GM23338 (cell line): ENCODE results near the gene KCNA2. TPM values are rescaled to one million over a fixed set of nuclear protein-coding genes. Genes with fewer than 3 reads are reported as not detected.

ENCODE experiments used
- ATAC-seq: fragments of 200-7000 bp; cut with Tn5 transposase; 3 replicates; pipeline ENCODE4 v1.9.1; 2020
- DNase-seq: peaks from one replicate; pipeline ENCODE4 v3.0.0-alpha.2; 2015; ENCODE audit warnings: low spot score
- H2AFZ ChIP-seq: fragments of 200-600 bp; sonication (generic); 2 replicates; pipeline ENCODE4 v1.8.0; 2016; ENCODE audit warnings: antibody characterized with exemption, mild to moderate bottlenecking, moderate library complexity
- H3F3A ChIP-seq: fragments of 200-600 bp; sonication (generic); replicated peaks from 2 replicates; pipeline ENCODE4 v1.8.0; 2017; ENCODE audit warnings: antibody characterized with exemption, mixed run types, low read depth
- H3K27ac ChIP-seq: fragments of 200-600 bp; sonication (generic); 2 replicates; pipeline ENCODE4 v1.6.1; 2016; ENCODE audit warnings: low read depth
- H3K27me3 ChIP-seq: fragments of 200-600 bp; sonication (generic); 2 replicates; pipeline ENCODE4 v1.8.0; 2016; ENCODE audit warnings: mild to moderate bottlenecking, mixed run types, moderate library complexity; ENCODE audit not compliant: insufficient read depth
- H3K36me3 ChIP-seq: fragments of 200-600 bp; sonication (generic); 2 replicates; pipeline ENCODE4 v1.8.0; 2016; ENCODE audit warnings: mild to moderate bottlenecking; ENCODE audit not compliant: insufficient read depth
- H3K4me1 ChIP-seq: fragments of 200-600 bp; sonication (generic); 2 replicates; pipeline ENCODE4 v1.8.0; 2016; ENCODE audit warnings: mild to moderate bottlenecking, moderate library complexity; ENCODE audit not compliant: insufficient read depth
- H3K4me2 ChIP-seq: fragments of 200-600 bp; sonication (generic); 2 replicates; pipeline ENCODE4 v1.7.1; 2017; ENCODE audit warnings: mixed run types
- H3K4me3 ChIP-seq: fragments of 200-600 bp; sonication (generic); 2 replicates; pipeline ENCODE4 v1.6.1; 2016; ENCODE audit warnings: mixed run types
- H3K79me2 ChIP-seq: fragments of 200-600 bp; sonication (generic); replicated peaks from 2 replicates; pipeline ENCODE4 v1.8.0; 2017; ENCODE audit warnings: mild to moderate bottlenecking; ENCODE audit not compliant: insufficient read depth
- H3K9me2 ChIP-seq: fragments of 200-600 bp; sonication (generic); 2 replicates; pipeline ENCODE4 v1.8.0; 2017; ENCODE audit not compliant: insufficient read depth
- H4K20me1 ChIP-seq: fragments of 200-600 bp; sonication (generic); replicated peaks from 2 replicates; pipeline ENCODE4 v1.8.0; 2017; ENCODE audit warnings: mild to moderate bottlenecking; ENCODE audit not compliant: insufficient read depth
- H3K27ac Mint-ChIP-seq: 2 replicates; pipeline ENCODE4 v1.8.0; 2020; ENCODE audit warnings: inconsistent platforms, mild to moderate bottlenecking, moderate library complexity, mixed read lengths
- H3K27me3 Mint-ChIP-seq: 3 replicates; pipeline ENCODE4 v1.8.0; 2022; ENCODE audit warnings: low read depth, mild to moderate bottlenecking, moderate library complexity, mixed read lengths, inconsistent platforms; ENCODE audit not compliant: insufficient read depth, poor library complexity
- H3K36me3 Mint-ChIP-seq: 3 replicates; pipeline ENCODE4 v1.8.0; 2021; ENCODE audit warnings: low read depth, mild to moderate bottlenecking, inconsistent platforms, moderate library complexity, mixed read lengths
- H3K4me1 Mint-ChIP-seq: 3 replicates; pipeline ENCODE4 v1.8.0; 2020; ENCODE audit warnings: mild to moderate bottlenecking, inconsistent platforms, mixed read lengths
- H3K4me3 Mint-ChIP-seq: 3 replicates; pipeline ENCODE4 v1.8.0; 2021; ENCODE audit warnings: moderate library complexity, mild to moderate bottlenecking, inconsistent platforms, mixed read lengths
- H3K9me3 Mint-ChIP-seq: 3 replicates; pipeline ENCODE4 v1.8.0; 2020; ENCODE audit warnings: moderate library complexity, mild to moderate bottlenecking, inconsistent platforms, mixed read lengths
- CREB1 ChIP-seq: fragments of 250-450 bp; sonication (Bioruptor Pico); IDR thresholded peaks from 2 replicates; pipeline ENCODE4 v1.5.0; 2020; ENCODE audit warnings: low read depth, mild to moderate bottlenecking, moderate library complexity
- CTCF ChIP-seq, 2 experiments: fragments of 200-600 bp in 1 of 2; sonication (generic) in 1 of 2; conservative IDR thresholded peaks; 2 replicates each; pipeline versions ENCODE4 v1.5.1 to v1.6.1; 2016 to 2017; ENCODE audit warnings: antibody characterized with exemption in 2 of 2, low read depth in 2 of 2, mild to moderate bottlenecking in 2 of 2, moderate library complexity in 1 of 2
- EZH2 ChIP-seq: fragments of 200-600 bp; sonication (generic); IDR thresholded peaks from one replicate; pipeline ENCODE4 v1.8.0; 2017; ENCODE audit warnings: antibody characterized with exemption, mild to moderate bottlenecking, low read depth; ENCODE audit not compliant: unreplicated experiment
- EZH2phosphoT487 ChIP-seq: fragments of 200-600 bp; sonication (generic); IDR thresholded peaks from one replicate; pipeline ENCODE4 v1.8.1; 2018; ENCODE audit warnings: antibody characterized with exemption; ENCODE audit not compliant: unreplicated experiment
- JUNB ChIP-seq: IDR thresholded peaks from one replicate; pipeline ENCODE4 v1.6.1; 2016; ENCODE audit warnings: antibody characterized with exemption; ENCODE audit not compliant: unreplicated experiment
- NANOG ChIP-seq: IDR thresholded peaks from 2 replicates; pipeline ENCODE4 v1.6.1; 2016; ENCODE audit warnings: antibody characterized with exemption, borderline replicate concordance
- POLR2AphosphoS5 ChIP-seq: IDR thresholded peaks from 2 replicates; pipeline ENCODE4 v1.6.1; 2016; ENCODE audit warnings: antibody characterized with exemption, low read depth
- REST ChIP-seq: IDR thresholded peaks from one replicate; pipeline ENCODE4 v1.6.1; 2018; ENCODE audit warnings: antibody characterized with exemption; ENCODE audit not compliant: unreplicated experiment
- STAT1 ChIP-seq: IDR thresholded peaks from one replicate; pipeline ENCODE4 v1.6.1; 2016; ENCODE audit warnings: antibody characterized with exemption; ENCODE audit not compliant: unreplicated experiment
- ZNF114 ChIP-seq: fragments of 250-450 bp; sonication (Bioruptor Pico); IDR thresholded peaks from 2 replicates; pipeline ENCODE4 v1.5.0; 2020; ENCODE audit warnings: mild to moderate bottlenecking, moderate library complexity
- ZNF331 ChIP-seq: fragments of 250-450 bp; sonication (Bioruptor Pico); IDR thresholded peaks from 2 replicates; pipeline ENCODE4 v1.5.0; 2020; ENCODE audit warnings: low read depth, mild to moderate bottlenecking, moderate library complexity
- polyA plus RNA-seq: library from polyadenylated mRNA; unstranded; fragments of >200 nt; fragmentation: Nextera tagmentation; extraction: Ambion mirVana; gene quantifications from 2 replicates; pipeline ENCODE4 v1.2.1, GENCODE V29; 2016
- total RNA-seq: library from RNA; depleted of rRNA; stranded (reverse); fragments of >200 nt; shearing (Covaris generic); gene quantifications from 2 replicates; pipeline ENCODE4 v1.2.3, GENCODE V29; 2014
- TF ChIP-seq, protein P1 (sequence below): IDR thresholded peaks from 2 replicates; pipeline ENCODE4 v1.6.1; 2016; ENCODE audit warnings: antibody characterized with exemption

The KCNA2 gene
- total and polyA plus RNA-seq, 2 experiments from 2014 or later: 0.11 to 1.5 TPM

- Histone ChIP-seq H3K27me3 (0 out of 2 replicates have a peak, but pooled peaks cover 3% of the 10 kb centered on the region), H3K4me1 (no peaks in the 10 kb centered on the region), H3K27ac (no peak overlapping the region), H3K4me2 (no peak overlapping the region), H3K9me2 (no peaks in the 10 kb centered on the region), H3K4me3 (no peak overlapping the region), H3K36me3 (no peaks in the 10 kb centered on the region), H3K79me2 (no peaks in the 10 kb centered on the region), H2AFZ (0 out of 2 replicates have a peak overlapping the region, but pooled peaks have one; percentile 29), H4K20me1 (no peaks in the 10 kb centered on the region), H3F3A (no peaks in the 10 kb centered on the region)
- TF ChIP-seq EZH2 (no peak), CTCF (conservative IDR thresholded peaks at IDR 0.05; ENCODE audit: low read depth in 2 of 2) (peak; percentile 82 to 90)
- no peak overlapping the region for H3K4me3 Mint-ChIP-seq
- H3K27me3 Mint-ChIP-seq: peaks cover 5% of the 10 kb centered on the region
- no peak overlapping the region for H3K27ac Mint-ChIP-seq
- no peaks in the 10 kb centered on the region for H3K36me3 Mint-ChIP-seq
- no peaks in the 10 kb centered on the region for H3K9me3 Mint-ChIP-seq
- ATAC-seq (peak; percentile 100), DNase-seq (peak; percentile 92)
- H3K4me1 Mint-ChIP-seq: no peaks in the 10 kb centered on the region
Observed at GRCh38 chr1:110630839-110631663, 24.9 kb upstream of the KCNA2 start.

DNA sequence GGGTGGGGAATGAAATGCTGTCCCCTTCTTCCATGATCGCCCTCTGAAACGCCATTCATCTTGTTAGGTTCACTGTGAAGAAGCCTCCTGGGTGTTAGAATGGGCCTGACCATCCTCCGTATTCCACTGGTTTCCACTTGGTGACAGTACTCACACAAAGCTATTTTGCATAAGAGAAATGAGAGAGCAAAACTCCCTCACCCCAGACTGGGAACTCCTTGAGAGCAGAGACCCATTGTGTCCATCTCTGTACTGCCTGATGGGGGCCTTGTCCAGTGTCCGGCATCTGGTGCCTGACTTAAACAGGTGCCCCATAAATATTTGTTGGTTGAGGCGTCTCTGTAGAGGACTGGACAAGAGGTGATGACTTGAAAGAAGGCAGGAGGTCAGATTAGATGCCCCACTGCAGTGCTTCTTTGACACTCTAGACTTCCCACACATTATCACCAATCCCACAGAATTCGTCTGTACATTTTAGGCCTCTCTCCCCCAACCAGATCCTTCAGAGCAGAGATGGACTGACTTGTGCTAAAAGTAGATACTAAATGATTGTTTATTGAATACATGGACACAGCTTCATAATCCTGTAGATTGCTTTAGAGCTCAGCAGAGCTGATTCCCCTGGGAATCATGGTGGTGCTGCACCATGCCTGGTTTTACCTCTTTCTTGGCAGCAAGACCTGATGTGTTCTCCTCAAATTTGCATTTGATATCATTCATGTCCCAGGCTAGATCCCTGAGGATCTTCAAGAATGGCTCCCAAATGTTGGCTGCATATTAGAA lies 22.4 kb upstream of the KCNA2 start:
- no peaks in the 10 kb centered on the region for H3F3A ChIP-seq
- Mint-ChIP-seq H3K27ac (no peak overlapping the region), H3K9me3 (no peaks in the 10 kb centered on the region; the same call in 2 of the 3 replicates), H3K36me3 (no peaks in the 10 kb centered on the region), H3K27me3 (peaks cover 7% of the 10 kb centered on the region), H3K4me1 (no peaks in the 10 kb centered on the region), H3K4me3 (no peak overlapping the region)
- H3K4me2 ChIP-seq: no peak overlapping the region
- ATAC-seq (no peak), DNase-seq (no peak)
- H3K27ac ChIP-seq: no peak overlapping the region
- H2AFZ ChIP-seq: no peak overlapping the region
- H3K4me3 ChIP-seq: no peak overlapping the region
- no peaks in the 10 kb centered on the region for H3K79me2 ChIP-seq
- no peaks in the 10 kb centered on the region for H4K20me1 ChIP-seq
- H3K36me3 ChIP-seq: no peaks in the 10 kb centered on the region
- 0 out of 2 replicates have a peak, but pooled peaks cover 3% of the 10 kb centered on the region for H3K27me3 ChIP-seq
- H3K9me2 ChIP-seq: no peaks in the 10 kb centered on the region
- no peaks in the 10 kb centered on the region for H3K4me1 ChIP-seq
- TF ChIP-seq EZH2phosphoT487 (no peak), ZNF331 (CRISPR knock-in tag) (no peak), ZNF114 (CRISPR knock-in tag) (no peak), STAT1 (no peak), CREB1 (CRISPR knock-in tag) (no peak), CTCF (conservative IDR thresholded peaks at IDR 0.05; ENCODE audit: low read depth in 2 of 2) (no peak), EZH2 (no peak), REST (no peak), NANOG (no peak), JUNB (no peak), POLR2AphosphoS5 (no peak)
- TF ChIP-seq, protein P1, sequence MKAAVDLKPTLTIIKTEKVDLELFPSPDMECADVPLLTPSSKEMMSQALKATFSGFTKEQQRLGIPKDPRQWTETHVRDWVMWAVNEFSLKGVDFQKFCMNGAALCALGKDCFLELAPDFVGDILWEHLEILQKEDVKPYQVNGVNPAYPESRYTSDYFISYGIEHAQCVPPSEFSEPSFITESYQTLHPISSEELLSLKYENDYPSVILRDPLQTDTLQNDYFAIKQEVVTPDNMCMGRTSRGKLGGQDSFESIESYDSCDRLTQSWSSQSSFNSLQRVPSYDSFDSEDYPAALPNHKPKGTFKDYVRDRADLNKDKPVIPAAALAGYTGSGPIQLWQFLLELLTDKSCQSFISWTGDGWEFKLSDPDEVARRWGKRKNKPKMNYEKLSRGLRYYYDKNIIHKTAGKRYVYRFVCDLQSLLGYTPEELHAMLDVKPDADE: no peak
